Nephron progenitor cell (in vitro differentiated cells): ENCODE data around the gene RSRC1.
"Not testable (repeated sequence)": the region's sequence is repeated elsewhere in the genome, so short reads cannot be mapped to it uniquely, and the experiment has no call there.

Experiments used
- DNase-seq: peaks from one replicate; pipeline ENCODE4 v3.0.0; 2021
- H3K27ac Mint-ChIP-seq: 2 replicates; pipeline ENCODE4 v1.8.0; 2021; ENCODE audit warnings: mild to moderate bottlenecking, moderate library complexity, mixed read lengths
- H3K27me3 Mint-ChIP-seq: 2 replicates; pipeline ENCODE4 v1.8.0; 2021; ENCODE audit warnings: mild to moderate bottlenecking, low read depth, mixed read lengths; ENCODE audit not compliant: poor library complexity
- H3K36me3 Mint-ChIP-seq: 2 replicates; pipeline ENCODE4 v1.8.0; 2021; ENCODE audit warnings: low read depth, mixed read lengths
- H3K4me1 Mint-ChIP-seq: 2 replicates; pipeline ENCODE4 v1.8.0; 2021; ENCODE audit warnings: mixed read lengths
- H3K4me3 Mint-ChIP-seq: 2 replicates; pipeline ENCODE4 v1.8.0; 2021; ENCODE audit warnings: mild to moderate bottlenecking, moderate library complexity, mixed read lengths
- H3K9me3 Mint-ChIP-seq: 2 replicates; pipeline ENCODE4 v1.8.0; 2021; ENCODE audit warnings: mild to moderate bottlenecking, moderate library complexity, mixed read lengths
- TF ChIP-seq, protein P1 (sequence below): fragments of 200-600 bp; sonication (generic); IDR thresholded peaks from 2 replicates; pipeline ENCODE4 v1.5.0; 2021; ENCODE audit warnings: antibody characterized with exemption

Gene RSRC1

DNA sequence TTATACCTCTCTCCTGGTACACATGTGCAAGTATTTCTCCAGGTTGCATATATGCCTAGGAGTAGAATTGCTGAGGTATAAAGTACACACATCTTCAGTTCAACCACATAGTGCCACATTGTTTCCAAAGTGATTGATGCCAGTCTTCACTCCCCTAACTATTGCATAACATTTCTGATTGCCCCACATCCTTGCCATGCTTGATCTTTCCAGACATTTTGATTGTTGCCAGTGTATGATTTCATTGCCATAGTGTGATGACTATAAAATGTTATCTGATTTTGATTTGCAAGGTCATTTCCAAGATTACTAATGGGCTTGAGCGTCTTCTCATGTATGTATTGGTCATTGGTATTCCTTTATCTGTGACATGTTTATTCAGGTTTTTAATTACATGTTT is 400.0 kb downstream of the RSRC1 start:
- H3K4me1 Mint-ChIP-seq, result no peaks in the 10 kb centered on the region
- no peak for DNase-seq
- H3K36me3 Mint-ChIP-seq, result peaks cover 5% of the 10 kb centered on the region
- H3K27me3 Mint-ChIP-seq, result no peaks in the 10 kb centered on the region
- H3K9me3 Mint-ChIP-seq, result peaks cover 24% of the 10 kb centered on the region
- H3K27ac Mint-ChIP-seq, result no peak overlapping the region
- TF ChIP-seq, protein P1, sequence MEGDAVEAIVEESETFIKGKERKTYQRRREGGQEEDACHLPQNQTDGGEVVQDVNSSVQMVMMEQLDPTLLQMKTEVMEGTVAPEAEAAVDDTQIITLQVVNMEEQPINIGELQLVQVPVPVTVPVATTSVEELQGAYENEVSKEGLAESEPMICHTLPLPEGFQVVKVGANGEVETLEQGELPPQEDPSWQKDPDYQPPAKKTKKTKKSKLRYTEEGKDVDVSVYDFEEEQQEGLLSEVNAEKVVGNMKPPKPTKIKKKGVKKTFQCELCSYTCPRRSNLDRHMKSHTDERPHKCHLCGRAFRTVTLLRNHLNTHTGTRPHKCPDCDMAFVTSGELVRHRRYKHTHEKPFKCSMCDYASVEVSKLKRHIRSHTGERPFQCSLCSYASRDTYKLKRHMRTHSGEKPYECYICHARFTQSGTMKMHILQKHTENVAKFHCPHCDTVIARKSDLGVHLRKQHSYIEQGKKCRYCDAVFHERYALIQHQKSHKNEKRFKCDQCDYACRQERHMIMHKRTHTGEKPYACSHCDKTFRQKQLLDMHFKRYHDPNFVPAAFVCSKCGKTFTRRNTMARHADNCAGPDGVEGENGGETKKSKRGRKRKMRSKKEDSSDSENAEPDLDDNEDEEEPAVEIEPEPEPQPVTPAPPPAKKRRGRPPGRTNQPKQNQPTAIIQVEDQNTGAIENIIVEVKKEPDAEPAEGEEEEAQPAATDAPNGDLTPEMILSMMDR, result no peak
- H3K4me3 Mint-ChIP-seq, result no peak overlapping the region

DNA sequence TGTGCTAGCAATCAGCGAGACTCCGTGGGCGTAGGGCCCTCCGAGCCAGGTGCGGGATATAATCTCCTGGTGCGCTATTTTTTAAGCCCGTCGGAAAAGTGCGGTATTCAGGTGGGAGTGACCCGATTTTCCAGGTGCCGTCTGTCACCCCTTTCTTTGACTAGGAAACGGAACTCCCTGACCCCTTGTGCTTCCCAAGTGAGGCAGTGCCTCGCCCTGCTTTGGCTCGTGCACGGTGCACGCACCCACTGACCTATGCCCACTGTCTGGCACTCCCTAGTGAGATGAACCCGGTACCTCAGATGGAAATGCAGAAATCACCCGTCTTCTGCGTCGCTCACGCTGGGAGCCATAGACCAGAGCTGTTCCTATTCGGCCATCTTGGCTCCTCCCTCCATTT is 406.8 kb downstream of the RSRC1 start:
- H3K36me3 Mint-ChIP-seq, result peaks cover 14% of the 10 kb centered on the region
- H3K27ac Mint-ChIP-seq, H3K4me3 Mint-ChIP-seq, H3K4me1 Mint-ChIP-seq, DNase-seq, H3K27me3 Mint-ChIP-seq: not testable (repeated sequence)
- peaks cover 39% of the 10 kb centered on the region for H3K9me3 Mint-ChIP-seq

DNA sequence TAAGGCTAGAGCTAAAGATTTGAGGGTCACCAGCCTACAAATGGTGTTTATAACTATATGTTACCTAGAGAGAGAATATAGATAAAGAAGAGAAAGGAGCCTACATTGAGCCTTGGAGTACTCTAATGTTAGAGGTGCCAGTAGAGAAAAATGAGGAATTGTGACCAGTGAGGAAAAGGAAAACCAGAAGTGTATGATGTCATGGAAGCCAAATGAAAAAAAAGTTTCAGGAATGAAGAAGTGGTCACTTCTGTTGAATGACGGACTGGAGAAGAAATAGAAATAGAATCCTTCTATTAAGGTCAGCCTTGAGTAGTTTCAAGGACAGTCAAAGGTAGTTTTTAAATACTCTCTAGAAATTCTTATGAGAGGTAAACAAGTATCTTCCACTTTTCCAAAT is 409.9 kb downstream of the RSRC1 start:
- Mint-ChIP-seq H3K27me3 (peaks cover 2% of the 10 kb centered on the region), H3K9me3 (peaks cover 24% of the 10 kb centered on the region), H3K36me3 (peaks cover 9% of the 10 kb centered on the region)

DNA sequence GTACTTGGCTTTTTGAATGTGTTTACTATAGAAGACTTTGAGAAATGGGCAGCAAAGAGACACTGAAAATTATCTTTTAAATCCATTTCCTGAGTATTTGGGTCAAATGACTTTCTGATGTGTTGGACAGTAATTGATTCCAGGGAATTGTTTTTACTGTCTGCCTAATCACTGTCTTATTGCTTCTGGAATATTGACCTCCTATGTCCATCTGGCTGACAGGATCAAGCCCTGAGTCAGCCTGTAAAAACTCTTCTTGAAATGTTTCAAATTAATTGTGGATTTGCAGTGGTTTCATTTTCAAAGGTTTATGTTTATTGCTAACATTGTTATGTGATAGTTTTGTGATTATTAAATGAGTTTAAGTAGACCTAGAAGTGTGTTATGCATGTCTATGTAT is 410.5 kb downstream of the RSRC1 start:
- H3K9me3 Mint-ChIP-seq, result peaks cover 20% of the 10 kb centered on the region
- no peak overlapping the region for H3K4me3 Mint-ChIP-seq
- TF ChIP-seq, protein P1, result no peak
- DNase-seq, result no peak
- peaks cover 9% of the 10 kb centered on the region for H3K36me3 Mint-ChIP-seq
- peaks cover 2% of the 10 kb centered on the region for H3K27me3 Mint-ChIP-seq
- no peaks in the 10 kb centered on the region for H3K4me1 Mint-ChIP-seq
- H3K27ac Mint-ChIP-seq, result no peak overlapping the region

More for the DNA sequence above, 409.9 kb downstream of the RSRC1 start:
- no peak overlapping the region for H3K27ac Mint-ChIP-seq
- TF ChIP-seq, protein P1, result no peak
- H3K4me3 Mint-ChIP-seq, result no peak overlapping the region
- H3K4me1 Mint-ChIP-seq, result no peaks in the 10 kb centered on the region
- no peak for DNase-seq

DNA sequence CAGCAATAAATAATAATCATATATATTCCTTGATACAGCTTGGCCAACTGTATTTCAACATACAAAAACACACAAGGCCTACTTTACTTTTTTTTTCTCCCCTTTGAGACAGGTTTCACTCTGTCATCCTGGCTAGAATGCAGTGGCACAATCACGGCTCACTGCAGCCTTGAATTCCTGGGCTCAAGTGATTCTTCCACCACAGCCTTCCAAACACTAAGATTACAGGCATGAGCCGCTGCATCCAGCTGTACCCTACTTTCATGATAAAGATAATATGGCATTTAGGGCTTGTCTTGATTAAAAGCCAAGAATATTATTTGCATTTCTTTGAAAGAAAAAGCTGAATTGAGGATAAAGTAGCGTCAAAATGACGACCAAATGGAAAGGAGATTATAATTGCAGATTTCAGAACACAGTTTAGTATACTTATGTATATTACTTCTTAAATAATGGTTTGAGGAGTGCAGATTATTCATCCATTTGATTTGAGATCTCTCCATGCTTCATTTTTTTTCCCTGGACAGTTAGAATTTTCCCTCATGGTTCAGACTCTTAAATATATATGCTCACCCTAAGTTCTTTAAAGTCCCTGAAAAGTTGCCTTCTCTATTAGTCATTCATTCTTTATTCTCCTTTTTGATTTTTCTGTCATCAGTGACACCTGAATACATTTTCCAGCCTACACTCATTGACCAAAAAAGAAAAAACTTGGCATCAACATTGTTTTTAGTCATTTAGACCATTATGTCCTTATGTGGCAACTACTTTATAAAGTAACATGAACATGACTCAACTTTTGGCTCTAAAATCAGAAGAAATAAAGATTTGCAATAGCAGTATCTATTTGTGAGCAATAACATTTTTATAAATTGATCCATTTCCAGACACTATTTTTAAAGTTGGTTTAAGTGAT is 412.6 kb downstream of the RSRC1 start:
- Mint-ChIP-seq H3K27me3 (peaks cover under 1% of the 10 kb centered on the region), H3K27ac (no peak overlapping the region), H3K4me3 (no peak overlapping the region), H3K4me1 (no peaks in the 10 kb centered on the region), H3K36me3 (peaks cover under 1% of the 10 kb centered on the region), H3K9me3 (peaks cover 7% of the 10 kb centered on the region)
- DNase-seq, result no peak
- TF ChIP-seq, protein P1, result no peak

DNA sequence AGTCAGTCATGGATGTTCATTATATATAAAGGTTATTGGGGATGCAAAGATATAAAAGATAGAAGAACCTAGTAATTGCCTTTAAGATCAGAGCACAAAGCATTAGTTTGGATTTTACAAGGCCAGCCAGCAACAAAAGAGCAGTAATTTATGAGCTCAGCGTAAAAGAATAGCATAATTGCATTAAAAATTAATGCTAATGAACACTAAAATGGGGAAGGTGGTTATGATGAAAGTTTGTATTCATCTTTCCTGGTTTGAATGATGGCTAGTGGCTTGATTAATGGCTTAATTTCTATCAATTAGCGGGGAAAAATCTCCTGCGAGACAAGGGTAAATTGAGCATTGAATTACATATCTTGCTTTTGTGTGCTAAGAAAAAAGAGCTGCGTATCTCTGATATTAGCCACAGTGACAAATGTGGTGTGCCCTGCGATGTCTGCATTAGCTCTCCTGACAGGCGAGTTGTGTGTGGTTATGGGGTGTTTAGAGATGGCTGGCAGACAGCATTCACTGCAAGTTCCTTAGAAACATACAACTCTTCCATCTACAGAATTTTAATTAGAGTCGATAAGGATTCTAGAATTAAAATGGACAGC is 418.3 kb downstream of the RSRC1 start:
- Mint-ChIP-seq H3K36me3 (no peaks in the 10 kb centered on the region), H3K4me3 (no peak overlapping the region), H3K9me3 (no peaks in the 10 kb centered on the region), H3K4me1 (no peaks in the 10 kb centered on the region), H3K27ac (no peak overlapping the region), H3K27me3 (no peaks in the 10 kb centered on the region)
- TF ChIP-seq, protein P1, result no peak
- DNase-seq, result no peak
